Rectal smooth muscle tissue (tissue), 1 donor: ENCODE data around the gene ARHGAP6.

ENCODE experiments used
- H3K27ac ChIP-seq: one replicate; pipeline ENCODE4 v1.7.0; 2013; ENCODE audit warnings: low read depth, low read length, inconsistent platforms
- H3K27me3 ChIP-seq: one replicate; pipeline ENCODE4 v1.7.0; 2013; ENCODE audit warnings: low read length; ENCODE audit not compliant: control insufficient read depth, insufficient read depth
- H3K36me3 ChIP-seq: one replicate; pipeline ENCODE4 v1.7.0; 2013; ENCODE audit warnings: low read length; ENCODE audit not compliant: control insufficient read depth, insufficient read depth
- H3K4me1 ChIP-seq: one replicate; pipeline ENCODE4 v1.7.0; 2013; ENCODE audit warnings: low read length; ENCODE audit not compliant: control insufficient read depth, insufficient read depth
- H3K4me3 ChIP-seq: one replicate; pipeline ENCODE4 v1.7.0; 2013; ENCODE audit warnings: low read length
- H3K9ac ChIP-seq: one replicate; pipeline ENCODE4 v1.7.0; 2013; ENCODE audit warnings: low read length

ARHGAP6 gene

GRCh38 chrX:11331788-11332187 lies 333.9 kb downstream of the ARHGAP6 start:
- no peak overlapping the region for H3K9ac ChIP-seq
- H3K27me3 ChIP-seq: no peaks in the 10 kb centered on the region
- H3K4me1 ChIP-seq: no peaks in the 10 kb centered on the region
- no peaks in the 10 kb centered on the region for H3K36me3 ChIP-seq
- H3K4me3 ChIP-seq: no peak overlapping the region
- H3K27ac ChIP-seq: no peak overlapping the region

- H3K9ac ChIP-seq: no peak overlapping the region
- no peak overlapping the region for H3K4me3 ChIP-seq
- no peaks in the 10 kb centered on the region for H3K27me3 ChIP-seq
- H3K27ac ChIP-seq: no peak overlapping the region
- H3K36me3 ChIP-seq: no peaks in the 10 kb centered on the region
- no peaks in the 10 kb centered on the region for H3K4me1 ChIP-seq
Observed at GRCh38 chrX:11329021-11329420, 336.7 kb downstream of the ARHGAP6 start.

GRCh38 chrX:11328134-11328533 lies 337.6 kb downstream of the ARHGAP6 start:
- no peaks in the 10 kb centered on the region for H3K36me3 ChIP-seq
- H3K27me3 ChIP-seq: no peaks in the 10 kb centered on the region
- H3K4me1 ChIP-seq: no peaks in the 10 kb centered on the region
- H3K4me3 ChIP-seq: no peak overlapping the region
- no peak overlapping the region for H3K9ac ChIP-seq
- H3K27ac ChIP-seq: no peak overlapping the region

- Histone ChIP-seq H3K27ac (no peak overlapping the region), H3K36me3 (no peaks in the 10 kb centered on the region), H3K9ac (no peak overlapping the region), H3K27me3 (no peaks in the 10 kb centered on the region), H3K4me3 (no peak overlapping the region), H3K4me1 (no peaks in the 10 kb centered on the region)
Observed at GRCh38 chrX:11321986-11322385, 343.7 kb downstream of the ARHGAP6 start.

- Histone ChIP-seq H3K4me1 (no peaks in the 10 kb centered on the region), H3K27ac (no peak overlapping the region), H3K9ac (no peak overlapping the region), H3K27me3 (no peaks in the 10 kb centered on the region), H3K36me3 (no peaks in the 10 kb centered on the region), H3K4me3 (no peak overlapping the region)
Observed at GRCh38 chrX:11319806-11320520, 345.8 kb downstream of the ARHGAP6 start.

- no peaks in the 10 kb centered on the region for H3K4me1 ChIP-seq
- no peak overlapping the region for H3K9ac ChIP-seq
- no peaks in the 10 kb centered on the region for H3K36me3 ChIP-seq
- no peak overlapping the region for H3K27ac ChIP-seq
- no peaks in the 10 kb centered on the region for H3K27me3 ChIP-seq
- H3K4me3 ChIP-seq: no peak overlapping the region
Observed at GRCh38 chrX:11311706-11312105, 354.0 kb downstream of the ARHGAP6 start.

- no peaks in the 10 kb centered on the region for H3K4me1 ChIP-seq
- H3K27me3 ChIP-seq: no peaks in the 10 kb centered on the region
- no peak overlapping the region for H3K9ac ChIP-seq
- H3K4me3 ChIP-seq: no peak overlapping the region
- H3K27ac ChIP-seq: no peak overlapping the region
- no peaks in the 10 kb centered on the region for H3K36me3 ChIP-seq
Observed at GRCh38 chrX:11309220-11309619, 356.5 kb downstream of the ARHGAP6 start.

- no peaks in the 10 kb centered on the region for H3K4me1 ChIP-seq
- H3K9ac ChIP-seq: no peak overlapping the region
- no peak overlapping the region for H3K27ac ChIP-seq
- H3K4me3 ChIP-seq: no peak overlapping the region
- no peaks in the 10 kb centered on the region for H3K27me3 ChIP-seq
- H3K36me3 ChIP-seq: no peaks in the 10 kb centered on the region
Observed at GRCh38 chrX:11305641-11306040, 360.1 kb downstream of the ARHGAP6 start.

GRCh38 chrX:11304829-11305228 lies 360.9 kb downstream of the ARHGAP6 start:
- Histone ChIP-seq H3K27ac (no peak overlapping the region), H3K27me3 (no peaks in the 10 kb centered on the region), H3K4me1 (no peaks in the 10 kb centered on the region), H3K4me3 (no peak overlapping the region), H3K36me3 (no peaks in the 10 kb centered on the region), H3K9ac (no peak overlapping the region)

GRCh38 chrX:11298600-11298999 lies 367.1 kb downstream of the ARHGAP6 start:
- Histone ChIP-seq H3K4me3 (no peak overlapping the region), H3K27ac (no peak overlapping the region), H3K4me1 (no peaks in the 10 kb centered on the region), H3K27me3 (no peaks in the 10 kb centered on the region), H3K9ac (no peak overlapping the region), H3K36me3 (no peaks in the 10 kb centered on the region)

- H3K4me3 ChIP-seq: no peak overlapping the region
- H3K27me3 ChIP-seq: no peaks in the 10 kb centered on the region
- H3K4me1 ChIP-seq: no peaks in the 10 kb centered on the region
- H3K36me3 ChIP-seq: no peaks in the 10 kb centered on the region
- no peak overlapping the region for H3K9ac ChIP-seq
- no peak overlapping the region for H3K27ac ChIP-seq
Observed at GRCh38 chrX:11296051-11296450, 369.7 kb downstream of the ARHGAP6 start.

GRCh38 chrX:11293113-11293512 lies 372.6 kb downstream of the ARHGAP6 start, which contains the start of gene AMELX:
AMELX (plus strand) TSS chrX:11293413; CDS start chrX:11294789, 1,376 bp downstream.
- Histone ChIP-seq H3K9ac (no peak within 1 kb of the TSS), H3K27me3 (no peaks in the 10 kb centered on the region), H3K27ac (no peak within 1 kb of the TSS), H3K36me3 (no peaks in the 10 kb centered on the region), H3K4me3 (no peak within 1 kb of the TSS), H3K4me1 (no peaks in the 10 kb centered on the region)

GRCh38 chrX:11290416-11291102 lies 375.2 kb downstream of the ARHGAP6 start:
- no peak overlapping the region for H3K27ac ChIP-seq
- H3K4me3 ChIP-seq: no peak overlapping the region
- H3K36me3 ChIP-seq: no peaks in the 10 kb centered on the region
- H3K9ac ChIP-seq: no peak overlapping the region
- no peaks in the 10 kb centered on the region for H3K4me1 ChIP-seq
- no peaks in the 10 kb centered on the region for H3K27me3 ChIP-seq
